H1 (cell line): ENCODE measurements around the gene RPL26. TPM values are rescaled to one million over a fixed set of nuclear protein-coding genes. Genes with fewer than 3 reads are reported as not detected.

Experiments
- ASH2L ChIP-seq: fragments of 200-600, 300-600 bp; sonication (generic); IDR thresholded peaks from one replicate; pipeline ENCODE4 v1.7.1; 2017; ENCODE audit warnings: low read length
- KDM1A ChIP-seq: fragments of 200-600, 300-600 bp; sonication (generic); IDR thresholded peaks from 2 replicates; pipeline ENCODE4 v1.7.1; 2016; ENCODE audit warnings: mild to moderate bottlenecking, low read length, borderline replicate concordance
- NANOG ChIP-seq: IDR thresholded peaks from 2 replicates; pipeline ENCODE4 v1.6.1; 2011; ENCODE audit warnings: low read length, low read depth, mild to moderate bottlenecking, inconsistent platforms; ENCODE audit not compliant: insufficient read depth, poor library complexity, severe bottlenecking
- POLR2A ChIP-seq, 2 experiments: IDR thresholded peaks; 1 replicate in 1 of 2; 2 replicates in 1 of 2; pipeline ENCODE4 v1.6.1; 2011; ENCODE audit warnings: low read depth in 2 of 2, low read length in 2 of 2, mild to moderate bottlenecking in 2 of 2; ENCODE audit errors: control extremely low read depth in 1 of 2
- SRF ChIP-seq: IDR thresholded peaks from 2 replicates; pipeline ENCODE4 v1.6.1; 2011; ENCODE audit warnings: mild to moderate bottlenecking, low read depth, low read length, moderate library complexity
- polyA plus RNA-seq, 7 experiments: library from polyadenylated mRNA; depleted of rRNA in 3 of 7; stranded (reverse) in 5 of 7; unstranded in 2 of 7; fragments of >200 nt in 5 of 7; fragments of 200-250 nt in 2 of 7; gene quantifications; 1 replicate in 5 of 7; 2 replicates in 1 of 7; 4 replicates in 1 of 7; pipeline versions ENCODE4 v1.2.1 to v1.2.3, GENCODE V29; 2011 to 2013; ENCODE audit warnings: missing spikeins in 2 of 7, mixed read lengths in 2 of 7
- total RNA-seq: library from RNA; stranded (reverse); fragmentation: NEBNext Ultra II Directional; extraction: Animal tissue kit (Norgen Biotek cat#: 25700); gene quantifications from 2 replicates; pipeline ENCODE4 v1.2.1, GENCODE V29; 2021

Gene RPL26
- total and polyA plus RNA-seq, 2 of the 8 experiments (the other 6 are each of a cell fraction or from before 2014, with no cell fraction given), result 1,963 to 2,554 TPM

GRCh38 chr17:8333281-8333680, 49.7 kb downstream of the RPL26 start (continued):
- TF ChIP-seq SRF (no peak), ASH2L (no peak), NANOG (no peak), KDM1A (no peak), POLR2A (IDR thresholded peaks at IDR 0.05; ENCODE audit: control extremely low read depth in 1 of 2, low read depth in 2 of 2, low read length in 2 of 2) (no peak)
